Retinal pigment epithelial cell (primary cell): Measurements from ENCODE around the gene CEP20.
"Not testable (repeated sequence)": the region's sequence is repeated elsewhere in the genome, so short reads cannot be mapped to it uniquely, and the experiment has no call there.

ENCODE experiments used
- DNase-seq: peaks from one replicate; pipeline ENCODE4 v3.0.0-alpha.2; 2010; ENCODE audit warnings: low read depth
- H3K4me3 ChIP-seq: 2 replicates; pipeline ENCODE4 v1.5.1; 2011; ENCODE audit warnings: mild to moderate bottlenecking, low read length, control low read depth, moderate library complexity
- TF ChIP-seq, protein P1 (sequence below): conservative IDR thresholded peaks from 2 replicates; pipeline ENCODE4 v1.5.1; 2011; ENCODE audit warnings: low read depth, low read length, control low read depth, inconsistent platforms

CEP20 gene

DNA sequence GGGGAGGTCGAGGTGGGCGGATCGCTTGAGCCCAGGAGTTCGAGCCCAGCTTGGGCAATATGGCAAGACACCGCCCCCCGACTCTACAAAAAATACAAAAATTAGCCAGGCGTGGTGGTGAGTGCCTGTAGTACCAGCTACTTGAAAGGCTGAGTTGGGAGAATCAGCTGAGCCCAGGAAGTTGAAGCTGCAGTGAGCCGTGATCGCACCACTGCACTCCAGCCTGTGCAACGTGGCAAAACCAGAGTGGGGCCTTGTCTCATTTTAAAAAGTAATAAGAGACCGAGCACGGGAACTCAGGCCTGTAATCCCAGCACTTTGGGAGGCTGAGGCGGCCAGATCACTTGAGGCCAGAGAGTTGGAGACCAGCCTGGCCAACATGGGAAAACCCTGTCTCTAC is 36.6 kb upstream of the CEP20 start:
- DNase-seq: no peak
- TF ChIP-seq, protein P1, sequence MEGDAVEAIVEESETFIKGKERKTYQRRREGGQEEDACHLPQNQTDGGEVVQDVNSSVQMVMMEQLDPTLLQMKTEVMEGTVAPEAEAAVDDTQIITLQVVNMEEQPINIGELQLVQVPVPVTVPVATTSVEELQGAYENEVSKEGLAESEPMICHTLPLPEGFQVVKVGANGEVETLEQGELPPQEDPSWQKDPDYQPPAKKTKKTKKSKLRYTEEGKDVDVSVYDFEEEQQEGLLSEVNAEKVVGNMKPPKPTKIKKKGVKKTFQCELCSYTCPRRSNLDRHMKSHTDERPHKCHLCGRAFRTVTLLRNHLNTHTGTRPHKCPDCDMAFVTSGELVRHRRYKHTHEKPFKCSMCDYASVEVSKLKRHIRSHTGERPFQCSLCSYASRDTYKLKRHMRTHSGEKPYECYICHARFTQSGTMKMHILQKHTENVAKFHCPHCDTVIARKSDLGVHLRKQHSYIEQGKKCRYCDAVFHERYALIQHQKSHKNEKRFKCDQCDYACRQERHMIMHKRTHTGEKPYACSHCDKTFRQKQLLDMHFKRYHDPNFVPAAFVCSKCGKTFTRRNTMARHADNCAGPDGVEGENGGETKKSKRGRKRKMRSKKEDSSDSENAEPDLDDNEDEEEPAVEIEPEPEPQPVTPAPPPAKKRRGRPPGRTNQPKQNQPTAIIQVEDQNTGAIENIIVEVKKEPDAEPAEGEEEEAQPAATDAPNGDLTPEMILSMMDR: no peak
- no peak overlapping the region for H3K4me3 ChIP-seq

DNA sequence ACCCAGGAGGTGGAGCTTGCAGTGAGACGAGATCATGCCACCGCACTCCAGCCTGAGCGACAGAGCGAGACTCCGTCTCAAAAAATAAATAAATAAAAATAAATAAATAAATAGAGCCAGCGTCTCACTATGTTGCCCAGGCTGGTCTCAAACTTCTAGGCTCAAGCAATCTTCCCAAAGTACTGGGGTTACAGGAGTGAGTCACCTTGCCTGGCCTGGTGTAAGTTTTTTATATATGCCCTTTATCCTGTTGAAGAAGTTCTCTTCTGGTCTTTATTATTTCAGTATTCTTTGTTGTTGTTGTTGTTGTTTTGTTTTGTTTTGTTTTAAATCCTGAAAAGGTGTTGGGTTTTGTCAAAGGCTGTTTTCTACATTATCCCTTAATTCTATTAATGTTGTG is 30.9 kb upstream of the CEP20 start:
- no peak overlapping the region for H3K4me3 ChIP-seq
- TF ChIP-seq, protein P1: no peak
- DNase-seq: no peak

DNA sequence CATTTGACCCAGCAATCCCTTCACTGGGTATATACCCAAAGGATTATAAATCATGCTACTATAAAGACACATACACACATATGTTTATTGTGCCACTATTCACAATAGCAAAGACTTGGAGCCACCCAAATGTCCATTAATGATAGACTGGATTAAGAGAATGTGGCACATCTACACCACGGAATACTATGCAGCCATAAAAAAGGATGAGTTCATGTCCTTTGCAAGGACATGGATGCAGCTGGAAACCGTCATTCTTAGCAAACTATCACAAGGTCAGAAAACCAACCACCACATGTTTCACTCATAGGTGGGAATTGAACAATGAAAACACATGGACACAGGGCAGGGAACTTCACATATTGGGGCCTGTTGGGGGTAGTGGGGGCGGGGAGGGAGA is 29.9 kb upstream of the CEP20 start:
- not testable (repeated sequence) for H3K4me3 ChIP-seq, DNase-seq

DNA sequence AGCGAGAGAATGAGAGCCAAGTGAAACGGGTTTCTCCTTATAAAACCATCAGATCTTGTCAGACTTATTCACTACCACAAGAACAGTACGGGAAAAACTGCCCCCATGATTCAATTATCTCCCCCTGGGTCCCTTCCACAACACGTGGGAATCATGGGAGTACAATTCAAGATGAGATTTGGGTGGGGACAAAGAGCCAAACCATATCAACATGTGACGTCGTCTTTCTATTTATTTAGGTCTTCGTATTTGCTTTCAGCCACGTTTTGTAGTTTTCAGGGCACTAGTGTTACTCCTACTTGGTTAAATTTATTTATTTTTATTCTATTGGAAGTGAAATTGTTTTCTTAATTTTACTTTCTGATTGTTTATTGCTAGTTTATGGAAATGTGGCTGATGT is 27.9 kb upstream of the CEP20 start:
- TF ChIP-seq, protein P1: no peak
- no peak overlapping the region for H3K4me3 ChIP-seq
- DNase-seq: no peak

DNA sequence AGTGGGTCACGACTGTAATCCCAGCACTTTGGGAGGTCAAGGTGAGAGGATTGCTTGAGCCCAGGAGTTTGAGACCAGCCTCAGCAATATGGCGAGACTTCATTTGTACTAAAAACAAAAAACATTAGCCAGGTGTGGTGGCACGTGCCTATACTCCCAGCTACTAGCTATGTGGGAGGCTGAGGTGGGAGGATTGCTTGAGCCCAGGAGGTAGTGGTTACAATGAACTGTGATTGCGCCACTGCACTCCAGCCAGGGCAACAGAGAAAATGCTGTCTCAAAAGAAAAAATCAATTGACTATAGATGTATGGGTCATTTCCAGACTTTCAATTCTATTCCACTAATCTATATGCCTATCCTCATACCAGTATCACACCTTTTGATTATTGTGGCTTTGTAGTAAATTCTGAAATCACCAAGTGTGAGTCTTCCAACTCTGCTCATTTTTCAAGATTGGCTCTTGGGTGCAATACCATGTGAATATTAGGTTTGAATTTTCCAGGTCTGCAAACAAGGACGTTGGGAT is 27.2 kb upstream of the CEP20 start:
- TF ChIP-seq, protein P1: no peak

DNA sequence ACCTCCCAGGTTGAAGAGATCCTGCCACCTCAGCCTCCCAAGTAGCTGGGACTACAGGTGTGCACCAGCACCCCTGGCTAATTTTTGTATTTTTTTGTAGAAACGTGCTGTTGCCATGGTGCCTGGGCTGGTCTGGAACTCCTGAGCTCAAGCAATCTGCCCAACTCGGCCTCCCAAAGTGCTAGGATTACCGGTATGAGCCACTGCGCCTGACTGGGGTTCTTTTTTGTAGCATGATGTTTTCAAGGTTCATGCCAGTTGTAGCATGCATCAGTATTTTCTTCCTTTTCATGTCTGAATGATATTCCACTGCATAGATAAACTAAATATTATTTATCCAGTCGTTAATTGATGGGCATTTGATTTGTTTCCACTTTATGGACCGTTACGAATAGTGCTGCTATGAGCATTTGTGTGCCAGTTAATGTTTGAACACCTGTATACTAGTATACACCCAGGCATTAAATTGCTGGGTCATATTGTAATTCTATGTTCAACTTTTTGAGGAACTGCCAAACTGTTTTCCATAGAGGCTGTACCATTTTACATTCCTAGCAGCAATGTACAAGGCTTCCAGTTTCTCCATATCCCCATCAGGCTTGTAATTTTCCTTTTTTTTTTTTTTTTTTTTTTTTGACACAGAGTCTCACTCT is 24.8 kb upstream of the CEP20 start:
- no peak overlapping the region for H3K4me3 ChIP-seq
- TF ChIP-seq, protein P1: no peak
- no peak for DNase-seq

More for the DNA sequence above, 27.2 kb upstream of the CEP20 start:
- no peak overlapping the region for H3K4me3 ChIP-seq
- no peak for DNase-seq

DNA sequence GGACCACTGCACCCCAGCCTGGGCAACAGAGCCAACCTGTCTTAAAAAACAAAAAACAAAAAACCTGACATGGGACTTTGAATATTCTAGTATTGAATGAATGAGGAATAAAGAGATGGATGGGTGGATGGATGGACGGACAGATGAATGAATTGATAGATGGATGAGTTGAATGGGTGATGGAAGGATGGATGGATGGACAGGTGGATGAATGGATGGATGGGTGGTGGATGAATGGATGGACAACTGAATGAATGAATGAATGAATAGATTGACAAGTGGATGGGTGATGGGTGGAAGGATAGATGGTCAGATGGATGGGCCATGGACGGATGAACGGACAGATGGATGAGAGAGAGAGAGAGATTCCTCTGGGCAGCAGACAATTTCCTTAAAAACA is 22.8 kb upstream of the CEP20 start:
- no peak overlapping the region for H3K4me3 ChIP-seq
- TF ChIP-seq, protein P1: no peak
- no peak for DNase-seq
